ENCODE measurements around the gene CROCC2.

The CROCC2 gene

DNA sequence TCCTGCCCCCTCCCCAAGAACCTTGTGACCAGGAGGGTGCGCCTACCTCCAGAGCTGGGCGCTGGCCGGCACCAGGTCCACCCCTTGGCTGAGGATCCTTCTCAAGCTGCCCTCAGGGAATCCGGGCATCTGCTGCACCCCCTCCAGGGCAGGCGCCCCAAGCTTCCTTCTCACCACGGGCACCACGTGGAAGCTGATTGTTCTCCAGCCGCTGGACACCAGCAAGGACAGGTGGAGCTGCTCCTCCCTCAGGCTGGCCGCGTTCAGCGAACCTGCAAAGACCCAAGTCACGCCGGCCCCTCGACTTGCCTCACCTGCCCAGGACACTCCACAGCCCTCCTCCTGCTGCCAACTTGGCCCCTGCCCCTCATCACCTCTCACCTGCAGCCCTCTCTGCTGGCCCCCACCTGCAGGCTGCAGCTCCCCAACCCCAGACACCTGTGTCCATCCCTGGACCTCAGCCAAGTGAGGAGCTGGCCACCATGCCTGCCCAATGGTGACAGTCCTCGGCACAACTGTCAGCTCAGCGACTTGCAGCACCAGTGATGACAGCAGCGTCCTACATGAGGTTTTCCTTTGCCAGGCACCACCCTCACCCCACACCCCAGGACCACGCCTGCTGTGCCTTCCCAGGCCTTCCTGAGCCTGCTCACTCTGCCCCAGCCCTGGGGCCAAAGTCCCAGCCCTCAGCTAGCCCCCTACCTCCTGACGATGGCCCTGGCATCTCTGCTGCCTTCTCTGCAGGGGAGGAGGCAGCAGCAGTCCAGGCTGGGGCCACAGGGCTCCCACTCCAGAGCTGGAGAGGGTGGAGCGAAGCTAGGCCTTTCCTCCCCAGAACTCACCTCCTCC is 14.4 kb upstream of the CROCC2 start:
- DNase-seq (ENCODE audit: low read depth) = no peak

DNA sequence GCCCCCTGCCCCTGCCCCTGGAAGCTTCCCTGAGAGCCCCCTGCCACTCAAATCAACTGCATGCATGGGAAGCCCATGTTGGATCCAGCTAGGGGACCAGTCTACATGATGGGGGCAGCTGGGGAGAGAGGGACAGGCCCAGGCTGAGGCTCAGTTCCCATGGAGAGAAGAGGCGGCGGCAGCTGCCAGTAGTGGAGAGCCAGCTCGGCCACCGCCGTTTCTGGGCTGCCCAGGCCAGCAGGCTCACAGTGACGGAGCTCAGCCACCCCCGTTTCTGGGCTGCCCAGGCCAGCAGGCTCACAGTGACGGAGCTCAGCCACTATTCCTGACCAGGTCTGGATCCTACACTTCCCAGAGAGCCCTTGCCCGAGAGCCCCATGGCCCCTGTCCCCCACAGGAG is 13.8 kb upstream of the CROCC2 start:
- no peak for DNase-seq (ENCODE audit: low read depth)

DNA sequence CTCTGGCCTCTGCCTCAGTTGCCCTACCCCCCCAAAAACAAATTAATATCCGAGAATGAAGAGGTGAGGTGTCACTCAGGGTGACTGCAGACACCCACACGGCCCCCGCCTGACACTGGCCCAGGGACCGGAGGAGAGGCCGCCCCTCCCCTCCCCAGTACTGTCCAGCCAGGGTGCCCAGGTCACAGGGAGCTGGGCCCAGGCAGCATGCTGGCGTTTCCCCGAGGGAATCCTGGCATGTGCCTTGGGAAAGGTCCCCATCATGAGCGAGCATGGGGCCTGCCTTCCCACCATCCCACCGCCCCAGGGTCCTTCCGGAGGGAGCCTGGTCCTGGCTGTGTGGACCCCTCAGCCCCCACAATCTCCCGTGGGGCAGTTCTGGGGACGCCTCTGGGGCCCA is 13.2 kb upstream of the CROCC2 start:
- no peak for DNase-seq (ENCODE audit: low read depth)

- DNase-seq (ENCODE audit: low read depth) = no peak
Measured at GRCh38 chr2:240893363-240893844, 12.7 kb upstream of the CROCC2 start.

DNA sequence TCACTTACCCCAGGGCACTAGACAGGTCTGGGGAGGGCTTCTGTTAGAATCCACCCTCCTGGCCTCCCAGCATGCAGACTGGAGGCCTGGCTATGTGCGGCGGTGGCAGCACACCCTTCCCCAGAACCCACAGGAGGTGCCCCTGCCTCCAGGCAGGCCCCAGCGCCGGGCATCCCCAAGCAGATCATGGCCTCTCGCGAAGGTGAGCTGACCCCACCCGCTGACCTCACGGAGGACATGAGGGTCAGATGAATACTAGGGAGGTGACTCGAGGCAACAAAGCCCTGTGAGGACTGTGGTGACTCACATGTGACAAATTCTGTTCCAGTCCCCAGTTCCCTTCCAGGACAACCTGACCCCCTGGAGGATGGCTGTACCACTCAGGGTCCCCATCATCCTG is 12.1 kb upstream of the CROCC2 start:
- no peak for DNase-seq (ENCODE audit: low read depth)

GRCh38 chr2:240894836-240895558 is 11.1 kb upstream of the CROCC2 start:
- no peak for DNase-seq (ENCODE audit: low read depth)

GRCh38 chr2:240895656-240896388 is 10.3 kb upstream of the CROCC2 start, which contains the start of gene MAB21L4:
Gene MAB21L4, minus strand, starts transcription at chr2:240896156. Its CDS starts 159 bp downstream, at chr2:240895997.
- no peak for DNase-seq (ENCODE audit: low read depth)

DNA sequence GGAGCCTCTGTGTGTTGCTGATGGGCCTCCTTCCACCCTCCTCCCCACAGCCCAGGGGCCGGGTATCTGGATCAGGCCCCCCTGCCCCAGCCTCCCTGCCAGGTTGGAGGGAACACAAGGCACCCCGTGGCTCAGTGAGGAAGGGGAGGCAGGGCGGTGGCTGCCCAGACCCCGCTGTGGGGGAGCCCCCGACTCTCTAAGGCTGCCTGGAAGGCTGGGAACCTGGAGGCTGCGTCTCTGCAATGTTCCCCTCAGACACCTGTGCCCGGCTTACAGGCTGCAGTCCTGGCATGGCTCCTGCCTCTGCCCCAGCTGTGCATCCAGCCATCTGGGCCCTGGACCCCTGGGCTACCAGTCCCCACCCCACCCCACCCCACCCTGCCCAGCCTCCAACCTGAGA is 9.7 kb upstream of the CROCC2 start:
- no peak for DNase-seq (ENCODE audit: low read depth)

DNA sequence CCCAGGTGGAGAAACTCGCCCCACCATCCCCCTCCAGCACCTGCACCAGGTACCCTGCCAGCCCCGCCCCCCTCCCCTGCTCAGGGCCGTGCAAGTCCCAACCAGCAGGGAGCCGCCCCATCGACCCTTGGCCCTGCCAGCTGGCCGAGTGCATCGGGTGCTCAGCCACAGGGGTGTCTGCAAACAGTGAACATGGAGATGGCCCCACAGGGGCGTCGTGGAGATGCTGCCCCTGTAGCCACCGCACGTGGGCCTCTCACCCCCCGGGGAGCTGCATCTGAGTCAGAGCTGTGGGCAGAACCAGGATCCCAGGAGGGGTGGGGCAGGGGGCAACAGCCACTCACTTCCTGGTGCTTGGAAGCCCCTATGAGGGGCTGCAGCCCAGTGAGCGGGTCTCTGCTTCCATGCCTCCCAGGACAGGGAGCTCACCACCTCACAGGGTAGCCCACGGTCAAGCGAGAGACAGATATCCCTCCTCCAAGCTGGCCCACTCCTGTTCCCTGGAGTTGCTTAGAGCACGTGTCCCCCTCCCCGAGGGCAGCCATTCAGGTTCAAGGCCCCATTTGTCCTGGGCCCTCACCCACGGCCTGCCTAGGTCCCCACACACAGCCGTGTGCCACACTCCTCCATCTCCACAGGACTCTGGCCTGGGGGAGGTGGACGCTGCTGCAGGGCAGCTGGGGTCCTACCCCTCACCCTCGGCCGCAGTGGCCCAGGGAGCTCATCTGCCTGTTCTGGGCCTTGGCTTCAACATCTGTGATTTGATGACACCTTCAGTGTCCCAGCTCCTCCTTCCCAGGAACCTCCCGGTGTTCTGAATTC is 9.1 kb upstream of the CROCC2 start:
- no peak for DNase-seq (ENCODE audit: low read depth)

DNA sequence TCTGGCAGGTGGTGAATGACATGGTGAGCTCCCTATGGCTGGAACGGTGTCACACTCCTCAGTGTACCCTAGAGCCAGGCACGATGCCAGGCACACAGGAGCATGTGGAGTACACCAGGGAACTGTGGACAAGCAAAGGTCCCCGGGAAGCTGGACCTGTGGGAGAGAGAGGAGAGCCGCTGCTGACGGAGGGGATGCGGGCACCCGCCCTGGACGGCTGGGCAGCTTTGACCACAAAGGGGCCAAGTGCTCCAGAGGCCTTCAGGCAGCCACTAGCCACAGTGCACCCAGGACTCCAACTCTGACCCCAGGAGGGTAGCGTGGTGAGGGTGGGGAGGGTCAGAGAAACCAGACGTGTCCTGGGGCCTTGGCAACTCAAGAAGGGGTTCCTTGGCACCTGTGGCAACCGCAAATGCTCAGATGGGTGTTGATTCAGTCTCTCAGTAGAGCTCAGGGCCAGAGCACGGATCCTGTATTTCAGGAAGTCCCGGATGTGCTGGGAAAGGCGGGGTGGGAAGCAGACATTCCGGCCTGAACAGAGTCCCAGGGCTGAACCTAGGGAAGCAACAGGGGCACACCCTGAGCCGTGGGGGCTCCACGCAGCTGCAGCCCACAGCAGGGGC is 7.9 kb upstream of the CROCC2 start:
- no peak for DNase-seq (ENCODE audit: low read depth)

DNA sequence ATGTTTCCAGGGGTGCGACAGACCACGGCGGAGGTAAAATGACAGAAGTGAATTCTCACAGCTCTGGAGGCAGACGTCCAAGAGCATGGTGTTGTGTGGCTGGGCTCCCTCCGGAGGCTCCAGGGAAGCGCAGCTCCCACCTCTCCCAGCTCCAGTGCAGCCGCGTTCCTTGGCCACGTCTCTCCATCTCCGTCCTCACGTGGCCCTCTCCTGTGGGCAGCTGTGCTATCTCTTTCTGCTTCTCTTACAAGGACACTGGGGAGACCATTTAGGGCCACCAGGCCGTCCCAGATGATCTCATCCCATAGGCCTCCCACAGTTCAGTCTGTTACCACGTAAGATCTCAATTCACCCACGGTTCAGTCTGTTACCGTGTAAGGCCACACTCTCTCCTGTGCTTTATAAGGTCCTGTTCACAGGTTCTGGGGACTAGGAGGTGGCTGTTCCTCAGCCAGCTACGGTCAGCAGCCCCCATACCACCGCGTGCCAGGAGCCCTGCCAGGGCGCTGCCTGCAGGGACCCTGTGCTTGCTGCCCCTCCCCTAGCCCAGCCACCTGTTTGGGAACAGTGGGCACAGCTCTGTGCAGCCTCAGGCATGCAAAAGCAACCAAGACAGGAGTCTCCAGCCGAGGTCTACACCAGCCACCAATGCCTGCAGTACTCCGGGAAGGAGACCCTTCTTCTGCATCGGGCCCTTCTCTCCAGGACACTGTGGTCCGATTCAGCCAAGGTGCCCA is 7.2 kb upstream of the CROCC2 start:
- no peak for DNase-seq (ENCODE audit: low read depth)

- DNase-seq (ENCODE audit: low read depth) = no peak
Measured at GRCh38 chr2:240899468-240899865, 6.7 kb upstream of the CROCC2 start.

DNA sequence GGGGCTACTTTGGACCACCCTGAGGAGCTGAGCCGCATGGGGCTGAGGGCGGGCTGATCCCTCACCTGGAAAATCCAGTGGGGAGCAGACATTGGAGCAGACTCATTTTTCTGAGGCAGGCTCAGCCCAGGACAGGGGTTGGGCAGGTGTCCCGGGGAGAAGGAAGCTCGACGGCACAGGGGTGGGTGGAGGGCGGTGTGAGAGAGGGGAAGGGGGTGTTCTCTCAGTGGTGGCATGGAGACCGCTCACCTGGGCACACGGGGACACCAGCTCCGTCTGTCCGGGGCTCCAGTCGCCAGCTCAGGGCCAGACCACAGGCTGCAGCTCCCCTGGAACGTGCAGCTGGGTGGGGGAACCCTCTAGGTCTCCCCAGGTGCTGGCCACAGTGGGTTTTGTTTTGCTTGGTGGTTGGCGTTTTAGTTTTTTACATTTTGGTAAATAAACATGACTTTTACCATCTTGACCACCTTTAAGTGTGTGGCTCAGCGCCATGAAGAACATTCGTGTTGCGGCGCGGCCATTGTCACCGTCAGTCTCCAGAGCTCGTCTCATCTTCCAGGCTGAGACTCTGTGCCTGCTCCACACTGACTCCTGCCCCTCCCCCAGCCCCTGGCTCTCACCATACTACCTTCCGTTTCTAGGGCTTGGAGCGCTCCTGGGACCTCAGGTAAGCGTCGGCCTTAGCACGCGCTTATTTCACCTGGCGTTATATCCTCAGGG is 5.8 kb upstream of the CROCC2 start:
- DNase-seq (ENCODE audit: low read depth) = no peak

- DNase-seq (ENCODE audit: low read depth) = no peak
Measured at GRCh38 chr2:240901986-240902614, 4.0 kb upstream of the CROCC2 start.

DNA sequence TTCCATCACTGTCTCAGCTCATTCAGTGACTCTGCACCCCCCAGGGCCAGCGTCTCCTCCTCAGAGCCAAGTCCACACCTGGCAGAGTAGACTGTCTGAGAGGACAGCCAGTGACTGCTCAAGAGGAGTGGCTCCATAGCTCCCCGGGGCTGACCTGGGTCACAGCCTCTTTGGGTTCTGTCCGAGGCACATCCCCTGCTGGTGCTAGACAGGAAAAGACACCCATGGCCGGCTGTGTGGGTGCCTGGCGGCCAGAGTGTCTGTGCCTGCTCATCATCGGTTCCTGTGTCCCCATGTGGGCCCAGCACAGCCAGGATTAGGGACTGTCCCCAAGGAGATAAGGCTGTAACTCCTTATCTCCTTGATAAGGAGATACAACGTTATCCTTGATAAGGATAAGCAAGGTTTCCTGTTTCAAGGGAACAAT is 3.5 kb upstream of the CROCC2 start:
- no peak for DNase-seq (ENCODE audit: low read depth)

DNA sequence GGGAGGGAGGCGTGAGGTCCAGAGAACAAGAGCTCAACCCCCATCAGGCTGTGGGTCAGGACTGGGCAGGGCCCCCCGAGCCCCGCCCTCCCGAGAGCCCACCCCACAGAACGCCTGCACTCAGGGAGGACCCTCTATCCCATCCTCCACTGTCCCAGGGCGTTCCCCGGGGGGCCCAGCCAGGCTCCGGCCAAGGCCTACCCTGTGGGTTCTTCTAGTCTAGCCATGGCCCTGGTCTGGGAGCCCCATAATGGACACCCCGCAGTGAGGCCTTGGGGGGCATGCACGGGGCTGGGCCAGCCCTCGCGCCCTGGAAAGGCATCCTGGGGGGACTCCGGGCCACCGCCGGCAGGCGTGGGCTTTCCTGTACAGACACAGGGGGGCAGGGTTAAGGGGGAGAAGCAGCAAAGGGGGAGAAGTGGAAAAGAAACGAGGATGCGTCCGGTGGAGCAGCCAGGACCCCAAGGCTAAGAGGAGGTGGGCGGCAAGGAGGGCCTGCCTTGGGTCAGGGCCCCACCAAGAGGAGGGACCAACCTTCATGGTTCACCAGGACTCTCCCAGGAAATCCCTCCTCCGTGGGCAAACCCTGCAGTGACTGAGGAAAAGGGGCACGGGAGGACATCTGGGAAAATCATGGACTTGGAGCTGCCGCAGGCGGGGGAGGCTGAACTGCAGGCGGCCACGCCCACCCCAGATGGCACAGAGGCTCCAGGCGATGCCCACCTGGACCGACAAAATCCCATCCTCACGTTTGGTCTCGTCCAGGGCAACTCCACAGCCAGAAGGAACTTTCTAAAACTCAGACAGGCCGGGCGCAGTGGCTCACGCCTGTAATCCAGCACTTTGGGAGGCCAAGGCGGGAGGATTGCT is 2.7 kb upstream of the CROCC2 start:
- DNase-seq (ENCODE audit: low read depth) = no peak

- no peak for DNase-seq (ENCODE audit: low read depth)
Measured at GRCh38 chr2:240904216-240905175, 1.6 kb upstream of the CROCC2 start.
